ENCODE results near the gene MKRN2. TPM values are rescaled to one million over a fixed set of nuclear protein-coding genes. Genes with fewer than 3 reads are reported as not detected.

MKRN2 gene
- total and polyA plus RNA-seq, 2 of the 4 experiments (the other 2 are of a cell fraction) = 44.4 to 65.6 TPM

DNA sequence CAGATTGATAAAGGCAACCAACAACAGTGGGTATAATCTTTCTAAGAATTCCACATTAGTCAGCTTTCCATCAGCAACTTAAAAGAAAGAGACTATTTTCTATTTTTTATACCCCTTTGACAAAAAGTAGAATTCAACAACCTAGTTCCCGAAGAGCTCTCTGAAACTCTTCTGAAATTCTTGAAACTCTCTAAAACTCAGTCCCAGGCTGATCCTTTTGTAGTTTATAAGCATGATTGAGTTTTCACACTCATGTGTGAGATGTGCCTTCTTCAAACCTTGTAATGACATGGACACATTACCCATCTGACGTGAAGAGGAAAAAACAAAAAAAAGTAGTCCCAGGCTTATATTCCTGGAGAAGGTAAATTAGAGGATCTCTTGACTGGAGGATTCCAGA is 75.6 kb downstream of the MKRN2 start:
- no peak overlapping the region for H3K23ac ChIP-seq (ENCODE audit: low read depth, low read length)
- no peak overlapping the region; the same call in 1 of the 2 replicates for H3K18ac ChIP-seq (ENCODE audit: low read depth, low read length)
- no peak overlapping the region for H2AFZ ChIP-seq (replicated peaks; ENCODE audit: low read length, poor library complexity)
- peaks cover 14 to 54% of the 10 kb centered on the region in 2 experiments for H3K79me1 ChIP-seq (ENCODE audit: low read depth in 1 of 2, low read length in 2 of 2)
- intact Hi-C loops (cut with micrococcal nuclease) (no loop called here), in situ Hi-C loops (cut with MboI; ENCODE audit: low sequenced_read_pairs) (no loop called here), dilution Hi-C loops (cut with HindIII; ENCODE audit: low sequenced_read_pairs, unreplicated experiment) (no loop called here)
- no TSS peak for BruUV-seq (replicated peaks)
- ATAC-seq (ENCODE audit: low read depth) = no peak
- no peak overlapping the region for H4K8ac ChIP-seq (ENCODE audit: low read depth in 2 of 2, low read length in 2 of 2)
- no peak overlapping the region for H3K4me2 ChIP-seq (ENCODE audit: low read depth, low read length)
- no peak overlapping the region for H2BK120ac ChIP-seq (ENCODE audit: low read depth, low read length)
- peaks cover 3% of the 10 kb centered on the region for H3K36me3 ChIP-seq (ENCODE audit: control insufficient read depth, insufficient read depth, low read length)
- no peak overlapping the region for H4K91ac ChIP-seq (ENCODE audit: insufficient read depth, low read depth, low read length)
- no peak overlapping the region for H3K14ac ChIP-seq (replicated peaks; ENCODE audit: low read depth, low read length)
- no peak overlapping the region for H2BK5ac ChIP-seq (ENCODE audit: low read depth, low read length, poor library complexity, severe bottlenecking)
- DNase-seq = no peak
- CTCF ChIA-PET = no interaction called here
- WGBS, 2 experiments (ENCODE audit: extremely low coverage in 2 of 2, insufficient read length in 1 of 2) = no CpG with 5 or more reads among the region's 2 CpGs
- no peak overlapping the region for H2AK5ac ChIP-seq (ENCODE audit: low read depth, low read length)
- no peak overlapping the region for H3K4ac ChIP-seq (ENCODE audit: low read depth, low read length)
- H4K5ac ChIP-seq (ENCODE audit: low read depth, low read length) = no peak overlapping the region
- H3K4me3 ChIP-seq (ENCODE audit: insufficient read depth, low read depth, low read length) = no peak overlapping the region
- H3K27me3 ChIP-seq (ENCODE audit: control insufficient read depth, insufficient read depth, low read length) = no peaks in the 10 kb centered on the region
- TF ChIP-seq RFX5 (IDR thresholded peaks at IDR 0.05; ENCODE audit: low read depth, low read length) = no peak
- no peak for TF ChIP-seq RAD21 (IDR thresholded peaks at IDR 0.05; ENCODE audit: low read length)
- TF ChIP-seq, protein P1, sequence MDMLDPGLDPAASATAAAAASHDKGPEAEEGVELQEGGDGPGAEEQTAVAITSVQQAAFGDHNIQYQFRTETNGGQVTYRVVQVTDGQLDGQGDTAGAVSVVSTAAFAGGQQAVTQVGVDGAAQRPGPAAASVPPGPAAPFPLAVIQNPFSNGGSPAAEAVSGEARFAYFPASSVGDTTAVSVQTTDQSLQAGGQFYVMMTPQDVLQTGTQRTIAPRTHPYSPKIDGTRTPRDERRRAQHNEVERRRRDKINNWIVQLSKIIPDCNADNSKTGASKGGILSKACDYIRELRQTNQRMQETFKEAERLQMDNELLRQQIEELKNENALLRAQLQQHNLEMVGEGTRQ (IDR thresholded peaks at IDR 0.05; ENCODE audit: low read depth, low read length) = no peak
- no peak for TF ChIP-seq CEBPB (IDR thresholded peaks at IDR 0.05; ENCODE audit: low read depth, low read length)
- no peak for TF ChIP-seq SMC3 (IDR thresholded peaks at IDR 0.05; ENCODE audit: low read depth, low read length)
- TF ChIP-seq NFE2L2 (IDR thresholded peaks at IDR 0.05; ENCODE audit: low read depth, low read length) = no peak
- TF ChIP-seq CHD1 (IDR thresholded peaks at IDR 0.05; ENCODE audit: low read depth, low read length) = no peak
- no peak for TF ChIP-seq MAFK (IDR thresholded peaks at IDR 0.05; ENCODE audit: low read depth, low read length)
- TF ChIP-seq RCOR1 (IDR thresholded peaks at IDR 0.05; ENCODE audit: insufficient replicate concordance, low read length) = no peak
- TF ChIP-seq MXI1 (IDR thresholded peaks at IDR 0.05; ENCODE audit: borderline replicate concordance, low read depth, low read length) = no peak
- TF ChIP-seq FOS (IDR thresholded peaks at IDR 0.05; ENCODE audit: low read depth, low read length) = no peak
- TF ChIP-seq, protein P2, sequence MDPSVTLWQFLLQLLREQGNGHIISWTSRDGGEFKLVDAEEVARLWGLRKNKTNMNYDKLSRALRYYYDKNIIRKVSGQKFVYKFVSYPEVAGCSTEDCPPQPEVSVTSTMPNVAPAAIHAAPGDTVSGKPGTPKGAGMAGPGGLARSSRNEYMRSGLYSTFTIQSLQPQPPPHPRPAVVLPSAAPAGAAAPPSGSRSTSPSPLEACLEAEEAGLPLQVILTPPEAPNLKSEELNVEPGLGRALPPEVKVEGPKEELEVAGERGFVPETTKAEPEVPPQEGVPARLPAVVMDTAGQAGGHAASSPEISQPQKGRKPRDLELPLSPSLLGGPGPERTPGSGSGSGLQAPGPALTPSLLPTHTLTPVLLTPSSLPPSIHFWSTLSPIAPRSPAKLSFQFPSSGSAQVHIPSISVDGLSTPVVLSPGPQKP (IDR thresholded peaks at IDR 0.05; ENCODE audit: borderline replicate concordance, low read depth, low read length) = no peak
- no peak for TF ChIP-seq BHLHE40 (IDR thresholded peaks at IDR 0.05; ENCODE audit: low read depth, low read length)
- TF ChIP-seq, protein P3, sequence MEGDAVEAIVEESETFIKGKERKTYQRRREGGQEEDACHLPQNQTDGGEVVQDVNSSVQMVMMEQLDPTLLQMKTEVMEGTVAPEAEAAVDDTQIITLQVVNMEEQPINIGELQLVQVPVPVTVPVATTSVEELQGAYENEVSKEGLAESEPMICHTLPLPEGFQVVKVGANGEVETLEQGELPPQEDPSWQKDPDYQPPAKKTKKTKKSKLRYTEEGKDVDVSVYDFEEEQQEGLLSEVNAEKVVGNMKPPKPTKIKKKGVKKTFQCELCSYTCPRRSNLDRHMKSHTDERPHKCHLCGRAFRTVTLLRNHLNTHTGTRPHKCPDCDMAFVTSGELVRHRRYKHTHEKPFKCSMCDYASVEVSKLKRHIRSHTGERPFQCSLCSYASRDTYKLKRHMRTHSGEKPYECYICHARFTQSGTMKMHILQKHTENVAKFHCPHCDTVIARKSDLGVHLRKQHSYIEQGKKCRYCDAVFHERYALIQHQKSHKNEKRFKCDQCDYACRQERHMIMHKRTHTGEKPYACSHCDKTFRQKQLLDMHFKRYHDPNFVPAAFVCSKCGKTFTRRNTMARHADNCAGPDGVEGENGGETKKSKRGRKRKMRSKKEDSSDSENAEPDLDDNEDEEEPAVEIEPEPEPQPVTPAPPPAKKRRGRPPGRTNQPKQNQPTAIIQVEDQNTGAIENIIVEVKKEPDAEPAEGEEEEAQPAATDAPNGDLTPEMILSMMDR (conservative IDR thresholded peaks at IDR 0.05; ENCODE audit: low read depth, low read length) = no peak
- no peak for TF ChIP-seq POLR2A (IDR thresholded peaks at IDR 0.05; ENCODE audit: low read depth, low read length)
- no peak for TF ChIP-seq MAZ (IDR thresholded peaks at IDR 0.05; ENCODE audit: borderline replicate concordance, low read depth, low read length)
- H2BK15ac ChIP-seq (ENCODE audit: low read depth, low read length) = no peak overlapping the region
- POLR2A ChIA-PET (ENCODE audit: unreplicated experiment) = no interaction called here
- H2AK9ac ChIP-seq (replicated peaks; ENCODE audit: low read depth, low read length, poor library complexity) = no peak overlapping the region
- H3K9ac ChIP-seq (ENCODE audit: low read depth, low read length) = no peak overlapping the region
- H3K4me1 ChIP-seq (ENCODE audit: control insufficient read depth, insufficient read depth, low read length) = peaks cover 7% of the 10 kb centered on the region
- no peaks in the 10 kb centered on the region for H3K9me3 ChIP-seq (ENCODE audit: control insufficient read depth, insufficient read depth, low read length)
- H3K56ac ChIP-seq (ENCODE audit: extremely low read depth, insufficient read depth, low read length) = no peak overlapping the region
- no peak overlapping the region for H3K27ac ChIP-seq (ENCODE audit: insufficient read depth, low read length)
- no peak overlapping the region for H2BK20ac ChIP-seq (ENCODE audit: low read depth, low read length)
- H3K9me1 ChIP-seq (ENCODE audit: insufficient read depth, low read length) = peaks cover 15% of the 10 kb centered on the region
- H4K20me1 ChIP-seq (ENCODE audit: insufficient read depth, low read length) = peaks cover 78% of the 10 kb centered on the region

Data from IMR-90 (cell line).